ENCODE data around the gene FRMD1.

The FRMD1 gene

DNA sequence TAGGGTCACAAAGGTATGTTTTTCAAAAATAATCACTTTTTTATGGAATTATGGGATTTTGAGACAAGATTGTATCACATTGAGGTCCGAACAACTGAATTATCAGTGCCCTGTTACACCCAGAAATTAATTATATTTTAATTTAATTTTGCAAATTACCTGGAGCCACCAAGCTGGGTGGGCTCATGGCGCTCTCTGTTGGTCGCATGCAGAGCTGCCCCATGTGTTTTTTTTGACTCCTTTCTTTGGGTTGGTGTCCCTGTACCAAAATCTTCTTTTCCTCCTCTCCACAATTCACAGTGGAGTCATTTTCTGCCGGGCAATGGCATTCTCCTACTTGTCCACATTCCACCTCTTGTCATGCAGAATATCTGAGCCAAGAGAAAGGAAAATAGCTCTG is 38.9 kb upstream of the FRMD1 start:
- Mint-ChIP-seq H3K27ac (no peak overlapping the region), H3K4me3 (no peak overlapping the region), H3K27me3 (no peaks in the 10 kb centered on the region), H3K4me1 (peaks cover 3% of the 10 kb centered on the region), H3K36me3 (ENCODE audit: low read depth) (no peaks in the 10 kb centered on the region), H3K9me3 (peaks cover 7% of the 10 kb centered on the region)
- DNase-seq = no peak
- no peak for ATAC-seq

DNA sequence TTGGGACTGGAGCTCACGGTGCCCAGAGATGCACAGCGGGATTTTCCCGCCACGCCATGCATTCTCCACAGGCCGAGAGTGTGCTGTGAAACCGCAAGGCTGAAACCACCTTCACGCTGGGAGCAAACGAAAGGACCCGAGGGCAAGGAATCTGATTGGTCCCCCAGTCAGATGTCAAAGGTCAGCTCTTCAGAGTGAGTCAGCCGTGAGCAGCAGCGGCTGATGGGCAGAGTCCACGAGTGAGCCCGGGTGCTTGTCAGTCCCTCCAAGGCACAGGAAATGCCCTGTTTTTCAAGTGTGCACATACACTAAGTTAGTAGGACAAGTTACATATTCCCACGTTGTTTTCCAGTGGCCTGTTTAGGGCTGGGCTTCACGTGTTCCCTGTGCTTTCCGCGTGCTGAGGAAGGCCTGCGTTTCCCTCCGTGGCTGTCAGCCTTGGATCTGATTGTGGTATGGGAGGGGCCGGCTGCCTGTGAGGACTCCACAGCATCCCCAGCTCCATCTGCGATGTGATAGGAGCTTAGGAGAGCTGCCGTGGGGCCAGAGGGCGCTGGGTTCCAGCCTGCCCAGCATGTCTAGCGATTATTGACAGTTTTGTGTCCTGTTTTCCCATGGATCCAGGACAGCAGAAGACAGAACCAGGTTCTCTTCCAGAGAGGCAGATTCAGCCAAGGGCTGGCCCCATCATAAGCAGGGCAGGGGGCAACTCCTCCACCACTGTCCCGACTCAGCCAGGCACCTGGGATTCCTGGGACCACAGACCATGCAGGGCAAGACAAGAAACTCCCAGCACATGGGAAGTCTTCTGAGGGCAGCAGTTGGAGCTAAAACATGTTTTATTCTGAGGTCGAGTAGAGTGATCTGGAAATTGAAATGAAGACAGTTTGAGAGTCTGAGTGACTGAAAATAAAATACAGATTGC is 38.2 kb upstream of the FRMD1 start:
- H3K9me3 Mint-ChIP-seq = peaks cover 4% of the 10 kb centered on the region
- H3K36me3 Mint-ChIP-seq (ENCODE audit: low read depth) = no peaks in the 10 kb centered on the region
- no peak overlapping the region for H3K4me3 Mint-ChIP-seq
- no peak for ATAC-seq
- H3K27ac Mint-ChIP-seq = no peak overlapping the region
- H3K27me3 Mint-ChIP-seq = no peaks in the 10 kb centered on the region
- DNase-seq = no peak
- peaks cover 3% of the 10 kb centered on the region for H3K4me1 Mint-ChIP-seq

DNA sequence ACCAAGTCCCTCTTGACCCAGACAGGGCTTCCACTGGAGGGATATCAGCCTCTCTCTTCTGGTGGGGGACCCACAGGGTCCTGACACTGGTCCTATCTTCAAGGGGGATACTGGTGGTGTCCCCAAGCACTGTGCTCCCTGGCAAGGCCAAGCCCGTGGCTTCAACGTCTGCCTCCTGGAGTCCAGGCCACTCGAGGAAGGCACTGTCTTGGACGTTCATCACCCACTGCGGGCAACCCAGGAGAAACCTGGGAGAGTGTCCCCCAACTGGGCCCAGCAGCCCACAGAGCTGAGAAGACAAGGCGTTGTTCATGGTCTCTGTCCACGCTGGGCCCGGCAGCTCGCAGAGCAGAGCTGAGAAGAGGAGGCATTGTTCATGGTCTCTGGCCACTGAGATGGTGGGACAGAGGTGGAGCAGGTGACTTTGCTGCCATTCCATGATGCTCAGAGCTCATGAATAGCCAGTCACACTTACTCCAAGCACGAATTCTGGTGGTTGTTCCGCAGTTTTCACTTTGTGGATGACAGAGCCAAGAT is 37.5 kb upstream of the FRMD1 start:
- no peak for DNase-seq

DNA sequence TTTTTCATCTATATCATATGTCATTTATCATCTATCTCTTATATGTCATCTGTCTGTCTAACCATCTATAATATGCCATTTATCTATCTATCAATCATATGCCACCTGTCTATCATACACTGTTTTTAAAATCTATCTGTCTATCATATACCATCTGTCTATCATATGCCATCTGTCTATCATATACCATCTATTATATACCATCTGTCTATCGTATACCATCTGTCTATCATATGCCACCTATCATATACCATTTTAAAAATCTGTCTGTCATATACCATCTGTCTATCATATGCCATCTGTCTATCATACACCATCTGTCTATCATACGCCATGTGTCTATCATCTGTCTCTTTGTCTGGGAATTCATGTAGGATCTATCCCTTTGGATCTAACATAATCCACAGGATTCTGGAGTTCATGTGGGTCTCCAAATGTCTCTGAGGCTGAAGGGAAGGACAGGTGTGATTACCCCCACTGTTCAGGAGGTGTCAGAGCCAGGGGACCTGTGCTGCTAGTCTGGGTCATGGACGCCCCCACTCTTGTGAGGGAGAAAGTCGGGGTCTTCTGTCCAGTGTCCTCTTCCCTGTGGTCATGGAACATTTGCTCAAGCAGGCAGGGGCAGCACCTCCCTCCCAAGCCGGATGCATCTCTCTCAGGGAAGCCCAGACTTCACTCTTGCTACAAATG is 36.9 kb upstream of the FRMD1 start:
- DNase-seq (no peak), ATAC-seq (no peak)
- H3K4me1 Mint-ChIP-seq = peaks cover under 1% of the 10 kb centered on the region
- H3K27me3 Mint-ChIP-seq = no peaks in the 10 kb centered on the region
- H3K9me3 Mint-ChIP-seq = peaks cover 4% of the 10 kb centered on the region
- H3K4me3 Mint-ChIP-seq = no peak overlapping the region
- no peaks in the 10 kb centered on the region for H3K36me3 Mint-ChIP-seq (ENCODE audit: low read depth)
- H3K27ac Mint-ChIP-seq = no peak overlapping the region

More for the DNA sequence above, 37.5 kb upstream of the FRMD1 start:
- no peaks in the 10 kb centered on the region for H3K27me3 Mint-ChIP-seq
- peaks cover 3% of the 10 kb centered on the region for H3K4me1 Mint-ChIP-seq
- no peak overlapping the region for H3K27ac Mint-ChIP-seq
- ATAC-seq = no peak
- H3K36me3 Mint-ChIP-seq (ENCODE audit: low read depth) = no peaks in the 10 kb centered on the region
- H3K9me3 Mint-ChIP-seq = peaks cover 4% of the 10 kb centered on the region
- no peak overlapping the region for H3K4me3 Mint-ChIP-seq

DNA sequence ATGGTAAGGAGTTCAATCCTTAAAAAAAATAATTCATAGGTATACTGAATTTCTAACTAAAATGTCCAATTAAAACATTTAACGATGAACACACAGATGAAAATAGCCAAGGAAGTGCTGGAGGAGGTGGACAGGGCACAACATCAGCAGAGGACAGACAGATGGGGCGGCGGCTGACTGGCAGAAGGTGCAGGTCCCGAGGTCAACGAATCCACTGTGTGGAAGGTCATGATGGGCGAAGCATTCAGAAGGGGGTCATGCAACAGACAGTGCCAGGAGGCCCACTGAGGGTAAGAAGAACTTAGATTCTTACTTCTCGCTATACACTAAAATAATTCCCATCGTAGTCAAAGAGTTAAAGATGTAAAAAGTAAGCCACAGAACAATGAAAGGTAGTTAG is 34.2 kb upstream of the FRMD1 start:
- Mint-ChIP-seq H3K4me1 (no peaks in the 10 kb centered on the region), H3K27ac (no peak overlapping the region), H3K4me3 (no peak overlapping the region), H3K9me3 (peaks cover 4% of the 10 kb centered on the region), H3K36me3 (ENCODE audit: low read depth) (no peaks in the 10 kb centered on the region), H3K27me3 (peaks cover 1% of the 10 kb centered on the region)
- no peak for ATAC-seq
- no peak for DNase-seq

DNA sequence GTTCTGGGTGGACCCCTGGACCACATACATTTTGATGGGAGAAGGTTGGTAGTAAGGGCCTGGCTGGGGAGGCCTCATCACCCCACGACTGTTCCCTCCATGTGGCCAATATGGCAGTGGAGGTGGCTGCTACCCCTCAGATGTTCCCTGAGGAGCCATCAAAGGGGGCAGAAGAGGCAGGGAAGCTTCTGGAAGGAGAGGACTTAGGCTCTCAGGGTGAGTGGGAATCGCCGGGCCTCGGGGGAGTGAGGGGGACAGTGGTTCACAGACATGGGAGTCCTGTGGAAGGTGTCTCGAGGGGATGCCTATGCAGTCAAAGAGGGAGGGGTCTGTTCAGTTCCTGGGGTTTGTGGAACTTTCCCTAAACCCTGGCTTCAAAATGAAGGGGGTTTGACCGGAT is 32.9 kb upstream of the FRMD1 start:
- H3K27ac Mint-ChIP-seq = no peak overlapping the region
- H3K9me3 Mint-ChIP-seq = peaks cover 4% of the 10 kb centered on the region
- DNase-seq (no peak), ATAC-seq (no peak)
- no peak overlapping the region for H3K4me3 Mint-ChIP-seq
- peaks cover 1% of the 10 kb centered on the region for H3K27me3 Mint-ChIP-seq
- H3K36me3 Mint-ChIP-seq (ENCODE audit: low read depth) = no peaks in the 10 kb centered on the region
- H3K4me1 Mint-ChIP-seq = no peaks in the 10 kb centered on the region

DNA sequence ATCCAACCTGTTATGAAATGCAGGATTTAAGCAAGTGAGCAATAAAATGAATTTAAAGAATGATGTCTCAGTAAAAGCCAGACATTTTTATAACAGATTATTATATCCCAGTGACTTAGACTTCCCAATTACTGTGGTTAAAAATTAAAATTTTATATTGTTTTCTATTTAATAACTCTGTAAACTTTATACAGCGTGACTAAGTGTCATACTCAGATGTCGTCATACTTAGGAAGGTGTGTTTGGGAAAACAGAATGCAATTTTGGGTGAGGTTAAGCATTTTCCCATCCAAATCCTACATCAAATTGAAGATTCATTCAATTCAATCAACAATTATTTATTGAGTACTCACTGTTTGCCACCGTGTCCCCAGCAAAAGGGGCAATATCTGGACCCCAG is 31.4 kb upstream of the FRMD1 start:
- no peaks in the 10 kb centered on the region for H3K36me3 Mint-ChIP-seq (ENCODE audit: low read depth)

DNA sequence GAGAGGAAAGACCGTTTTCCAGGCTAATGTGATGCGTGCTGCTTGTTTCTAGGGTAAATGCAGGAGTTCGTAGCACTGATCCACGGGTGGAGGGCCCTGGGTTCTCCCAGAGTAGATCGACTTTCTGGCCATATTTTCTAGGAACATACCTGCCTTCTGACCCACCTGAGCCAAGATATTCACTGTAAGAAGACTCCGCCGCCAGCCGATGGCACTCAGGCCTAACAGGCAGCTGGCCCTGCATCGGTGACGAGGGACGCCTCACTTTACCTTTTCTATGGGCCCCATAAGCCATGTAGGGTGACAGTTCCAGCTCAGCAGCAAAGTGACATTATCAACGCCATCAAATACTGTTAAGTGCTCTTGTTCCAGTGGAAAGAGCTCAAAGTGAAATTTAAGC is 30.2 kb upstream of the FRMD1 start:
- ATAC-seq = no peak
- Mint-ChIP-seq H3K9me3 (no peaks in the 10 kb centered on the region), H3K27me3 (peaks cover 7% of the 10 kb centered on the region), H3K27ac (no peak overlapping the region), H3K4me1 (no peaks in the 10 kb centered on the region), H3K4me3 (no peak overlapping the region), H3K36me3 (ENCODE audit: low read depth) (no peaks in the 10 kb centered on the region)
- DNase-seq = no peak

More for the DNA sequence above, 31.4 kb upstream of the FRMD1 start:
- DNase-seq (no peak), ATAC-seq (no peak)
- Mint-ChIP-seq H3K4me3 (no peak overlapping the region), H3K9me3 (peaks cover 2% of the 10 kb centered on the region), H3K27me3 (peaks cover 1% of the 10 kb centered on the region), H3K4me1 (no peaks in the 10 kb centered on the region), H3K27ac (no peak overlapping the region)

DNA sequence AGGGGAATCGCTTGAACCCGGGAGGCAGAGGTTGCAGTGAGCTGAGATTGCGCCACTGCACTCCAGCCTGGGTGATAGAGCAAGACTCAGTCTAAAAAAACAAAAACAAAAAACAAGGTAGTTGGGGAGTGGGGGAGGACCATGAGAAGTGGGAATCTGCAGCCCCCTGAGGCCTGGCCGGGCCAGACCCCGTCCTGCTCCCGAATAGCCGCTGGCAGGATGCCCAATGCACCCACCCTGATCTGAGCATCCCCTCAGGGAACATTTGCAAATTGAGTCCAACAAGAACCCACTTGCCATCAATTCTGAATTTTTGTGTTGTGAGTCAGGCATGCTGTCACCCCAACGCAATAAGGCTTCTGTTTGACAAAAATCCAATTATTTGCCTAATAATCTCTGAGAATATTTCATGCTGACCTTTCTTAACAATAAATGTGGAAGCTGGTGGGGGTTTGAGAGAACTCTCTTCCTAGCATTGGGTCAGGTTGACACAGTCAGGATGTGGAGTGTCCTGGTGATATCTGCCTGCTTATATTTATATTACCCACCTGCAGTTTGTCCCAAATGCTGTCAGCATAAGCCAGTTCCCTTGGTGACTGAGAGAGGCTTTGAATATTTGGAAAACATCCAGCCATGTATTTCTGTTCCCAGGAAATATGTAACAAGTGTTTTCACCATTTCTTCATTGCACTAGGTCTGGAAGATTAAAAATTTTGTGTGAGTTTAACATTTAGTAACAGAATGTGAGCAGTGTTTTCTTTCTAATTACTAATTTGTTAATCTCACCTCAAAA is 28.4 kb upstream of the FRMD1 start:
- Mint-ChIP-seq H3K27me3 (peaks cover 21% of the 10 kb centered on the region), H3K9me3 (no peaks in the 10 kb centered on the region), H3K4me1 (no peaks in the 10 kb centered on the region), H3K36me3 (ENCODE audit: low read depth) (no peaks in the 10 kb centered on the region), H3K27ac (no peak overlapping the region), H3K4me3 (no peak overlapping the region)
- DNase-seq (no peak), ATAC-seq (no peak)

DNA sequence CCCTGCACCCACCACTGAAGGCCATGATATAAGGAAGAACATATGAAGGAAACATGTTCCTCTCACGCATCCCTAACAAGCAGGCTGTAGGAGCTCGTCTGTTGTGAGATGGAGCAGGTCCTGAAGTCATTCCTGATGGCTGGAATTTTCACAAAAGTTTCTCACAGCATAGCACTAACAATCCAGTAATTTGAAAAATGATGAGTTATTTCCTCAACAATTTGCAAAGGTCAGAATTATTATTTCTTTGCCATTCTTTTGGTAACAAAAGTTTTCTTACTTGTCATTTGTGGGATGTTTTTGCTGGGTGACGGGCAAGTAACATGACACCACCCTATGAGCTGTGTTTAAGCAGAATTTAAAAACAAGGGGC is 27.6 kb upstream of the FRMD1 start:
- Mint-ChIP-seq H3K36me3 (ENCODE audit: low read depth) (no peaks in the 10 kb centered on the region), H3K4me3 (no peak overlapping the region), H3K27ac (no peak overlapping the region), H3K9me3 (no peaks in the 10 kb centered on the region), H3K4me1 (no peaks in the 10 kb centered on the region), H3K27me3 (peaks cover 28% of the 10 kb centered on the region)
- ATAC-seq (no peak), DNase-seq (no peak)

DNA sequence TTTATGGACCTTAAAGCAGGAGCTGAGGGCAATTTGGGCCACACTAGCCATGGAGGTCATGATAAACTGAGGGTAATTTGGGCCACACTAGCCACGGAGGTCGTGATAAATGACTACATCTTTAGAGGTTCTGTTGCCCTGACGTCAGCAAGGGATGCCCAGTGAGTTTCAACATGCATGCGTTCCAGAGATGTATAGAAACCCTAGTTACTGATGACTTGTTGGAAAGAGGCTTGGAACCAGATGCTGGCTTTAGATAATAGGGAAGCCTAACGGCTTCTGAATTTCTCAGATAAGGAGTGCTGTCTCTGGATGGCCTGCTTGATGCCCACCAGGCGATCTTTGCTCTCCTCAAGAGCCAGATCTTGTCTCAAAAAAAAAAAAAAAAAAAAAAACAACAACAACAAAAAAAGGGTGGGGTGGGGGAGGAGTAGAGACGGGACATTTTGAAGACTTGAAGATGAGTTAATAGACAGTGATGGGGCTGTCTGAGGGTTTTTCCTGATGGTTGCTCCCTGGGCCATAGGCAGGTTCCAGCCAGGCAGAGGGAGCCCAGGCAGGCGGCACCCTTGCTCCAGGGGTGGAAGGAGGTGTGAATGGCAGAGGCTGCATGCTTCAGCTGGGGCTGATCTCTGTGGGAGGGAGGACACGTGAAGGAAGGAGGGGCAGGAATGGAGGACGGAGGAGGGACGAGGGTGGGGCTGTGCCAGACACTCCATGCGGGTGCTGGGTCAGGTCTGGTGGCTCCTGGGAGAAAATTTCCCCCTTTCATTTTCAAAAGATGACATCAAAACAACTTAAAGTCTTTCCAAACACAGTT is 27.0 kb upstream of the FRMD1 start:
- Mint-ChIP-seq H3K27me3 (peaks cover 28% of the 10 kb centered on the region), H3K4me3 (no peak overlapping the region), H3K36me3 (ENCODE audit: low read depth) (no peaks in the 10 kb centered on the region), H3K9me3 (no peaks in the 10 kb centered on the region), H3K27ac (no peak overlapping the region), H3K4me1 (no peaks in the 10 kb centered on the region)
- ATAC-seq (no peak), DNase-seq (no peak)

DNA sequence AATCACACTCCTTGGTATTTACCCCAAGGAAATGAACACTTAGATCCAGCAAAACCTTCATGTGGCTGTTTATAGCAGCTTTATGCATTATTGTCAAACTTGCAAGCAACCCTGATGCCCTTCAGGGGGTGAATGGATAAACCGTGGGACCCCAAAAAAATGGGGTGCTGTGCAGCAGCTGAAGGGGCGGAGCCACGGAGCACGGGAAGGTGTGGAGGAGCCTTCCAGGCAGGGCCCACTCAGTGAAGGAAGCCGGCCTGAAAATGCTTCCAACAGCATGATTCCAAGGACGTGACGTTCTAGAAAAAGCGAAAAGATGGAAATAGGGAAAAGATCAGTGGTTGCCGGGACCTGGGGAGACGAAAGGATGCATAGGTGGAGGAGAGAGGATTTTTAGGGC is 25.6 kb upstream of the FRMD1 start:
- Mint-ChIP-seq H3K27me3 (peaks cover 36% of the 10 kb centered on the region), H3K4me3 (no peak overlapping the region)

DNA sequence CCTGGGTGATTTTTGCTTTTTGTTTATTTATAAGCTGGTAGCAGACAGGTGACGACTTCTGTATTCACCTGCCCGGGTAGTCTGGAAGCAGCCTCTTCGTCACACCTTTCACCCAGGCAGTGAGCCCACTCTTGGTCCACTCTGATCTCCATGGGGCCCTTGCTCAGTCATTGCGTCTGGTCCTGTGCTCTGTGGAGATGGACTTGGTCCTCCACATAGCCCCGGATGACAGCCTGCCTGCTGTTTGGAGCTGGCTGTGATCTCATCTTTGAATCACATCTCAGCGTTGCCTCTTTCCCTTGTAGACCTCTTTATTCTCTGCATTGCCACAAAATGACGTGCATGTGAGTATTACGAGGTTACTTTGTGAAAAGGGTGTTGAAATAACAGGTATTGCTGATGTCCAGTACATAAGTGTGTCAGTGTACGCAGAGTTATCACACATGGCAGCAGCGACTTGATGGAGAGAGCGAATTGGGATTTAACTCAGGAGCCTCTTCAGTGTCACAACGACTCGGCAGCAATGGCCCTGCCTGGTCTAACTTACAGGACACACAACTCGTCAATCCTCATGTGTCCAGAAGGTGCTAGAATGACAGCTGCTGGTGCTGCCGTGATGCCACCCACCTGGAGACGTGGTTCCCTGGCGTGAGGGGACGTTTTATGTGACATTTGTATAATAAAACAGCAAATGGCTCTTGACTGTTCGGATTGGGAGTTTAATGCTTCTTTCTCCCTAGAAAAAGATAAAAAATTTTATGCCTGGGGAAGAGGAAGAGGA is 24.2 kb upstream of the FRMD1 start:
- no peaks in the 10 kb centered on the region for H3K9me3 Mint-ChIP-seq
- no peak overlapping the region for H3K4me3 Mint-ChIP-seq
- H3K36me3 Mint-ChIP-seq (ENCODE audit: low read depth) = no peaks in the 10 kb centered on the region
- ATAC-seq (no peak), DNase-seq (no peak)
- no peaks in the 10 kb centered on the region for H3K4me1 Mint-ChIP-seq
- no peak overlapping the region for H3K27ac Mint-ChIP-seq
- peaks cover 38% of the 10 kb centered on the region for H3K27me3 Mint-ChIP-seq

More for the DNA sequence above, 25.6 kb upstream of the FRMD1 start:
- H3K4me1 Mint-ChIP-seq = no peaks in the 10 kb centered on the region
- no peaks in the 10 kb centered on the region for H3K36me3 Mint-ChIP-seq (ENCODE audit: low read depth)
- DNase-seq = no peak
- no peak for ATAC-seq
- H3K27ac Mint-ChIP-seq = no peak overlapping the region
- no peaks in the 10 kb centered on the region for H3K9me3 Mint-ChIP-seq
